Adrenal gland (tissue), 12 donors: Measurements from ENCODE around the gene RNF207. TPM values are rescaled to one million over a fixed set of nuclear protein-coding genes. Genes with fewer than 3 reads are reported as not detected.

ENCODE experiments used
- DNase-seq, 7 donors: peaks; one replicate each; pipeline ENCODE4 v3.0.0-alpha.2; 2019 to 2020
- H3K27ac ChIP-seq, 5 donors: fragments of 200-600 bp; sonication (generic) in 4 of 5; 1 replicate in 3 of 5; 2 replicates in 2 of 5; pipeline versions ENCODE4 v1.5.1 to v1.8.0; 2016 to 2020; ENCODE audit warnings: mild to moderate bottlenecking in 1 of 5
- H3K27me3 ChIP-seq: fragments of 200-600 bp; 2 replicates; pipeline ENCODE4 v1.8.0; 2021
- H3K36me3 ChIP-seq, 2 donors: fragments of 200-600 bp; replicated peaks in 1 of 2; 1 replicate in 1 of 2; 2 replicates in 1 of 2; pipeline versions ENCODE4 v1.5.1 to v1.8.0; 2018 to 2022
- H3K4me1 ChIP-seq, 2 donors: fragments of 200-600 bp; replicated peaks in 1 of 2; 1 replicate in 1 of 2; 2 replicates in 1 of 2; pipeline versions ENCODE4 v1.5.1 to v1.8.0; 2018 to 2021
- H3K4me3 ChIP-seq, 4 donors: fragments of 200-600 bp; sonication (generic) in 3 of 4; one replicate each; pipeline ENCODE4 v1.5.1; 2016 to 2018
- H3K9me3 ChIP-seq, 3 donors: fragments of 200-600 bp; sonication (generic) in 1 of 3; replicated peaks in 1 of 3; 1 replicate in 2 of 3; 2 replicates in 1 of 3; pipeline versions ENCODE4 v1.5.1 to v1.8.0; 2016 to 2021
- CTCF ChIP-seq, 6 experiments: fragments of 450-650 bp in 4 of 6; fragments of 200-600 bp in 2 of 6; sonication (generic) in 1 of 6; IDR thresholded peaks; 1 replicate in 5 of 6; 2 replicates in 1 of 6; pipeline versions ENCODE4 v1.5.1 to v1.8.0; 2016 to 2021; ENCODE audit warnings: antibody characterized with exemption in 6 of 6, mild to moderate bottlenecking in 2 of 6, moderate library complexity in 1 of 6
- POLR2A ChIP-seq, 2 donors: fragments of 450-650 bp; IDR thresholded peaks; one replicate each; pipeline ENCODE4 v1.6.1; 2017; ENCODE audit warnings: antibody characterized with exemption in 2 of 2, mild to moderate bottlenecking in 2 of 2, moderate library complexity in 1 of 2
- WGBS, 4 donors: extraction: QIAGEN DNeasy Blood & Tissue Kit in 2 of 4; methylation state at CpG; one replicate each; pipeline versions ENCODE4 v1.1.5 to v1.1.7; 2013 to 2017; 5-methylcytosine and 5-hydroxymethylcytosine counted together
- intact Hi-C, 2 donors: fragments of 100-400 bp; cut with DNase I; formaldehyde crosslinking; loops; one replicate each; pipeline versions ENCODE4 v1.14.1 to v1.15.0; 2022 to 2023
- polyA plus RNA-seq, 3 donors: library from polyadenylated mRNA; stranded (reverse); fragments of 200-250 nt in 2 of 3; fragments of 350-450 nt in 1 of 3; fragmentation: Illumina TruSeq in 1 of 3; extraction: RNeasy Lipid Tissue Mini Kit (QIAGEN cat#74804) in 1 of 3; gene quantifications; one replicate each; pipeline ENCODE4 v1.2.3, GENCODE V29; 2013 to 2014
- total RNA-seq, 9 donors: library from RNA; depleted of rRNA in 4 of 9; stranded (reverse); fragments of >200 nt in 4 of 9; fragments of 120-200 nt in 1 of 9; fragmentation: NEBNext Ultra II Directional in 1 of 9; extraction: Animal tissue kit (Norgen Biotek cat#: 25700) in 1 of 9; gene quantifications; one replicate each; pipeline versions ENCODE4 v1.1.0 to v1.2.4, GENCODE V29; 2013 to 2023
- donor health status: healthy with polysubstance abuse.
- donor health status: Bipolar disorder and iron deficiency.
- donor health status: DM: yes; HTN: yes; CAD: no.
- donor health status: DM: no; HTN: no; CAD: no.
- donor health status: DM: no; HTN: no; CAD: no.
- donor health status: DM: yes; HTN: yes; CAD: no.

RNF207 gene
- total and polyA plus RNA-seq, 12 donors, result 2.2 to 47.4 (median 11.3) TPM

DNA sequence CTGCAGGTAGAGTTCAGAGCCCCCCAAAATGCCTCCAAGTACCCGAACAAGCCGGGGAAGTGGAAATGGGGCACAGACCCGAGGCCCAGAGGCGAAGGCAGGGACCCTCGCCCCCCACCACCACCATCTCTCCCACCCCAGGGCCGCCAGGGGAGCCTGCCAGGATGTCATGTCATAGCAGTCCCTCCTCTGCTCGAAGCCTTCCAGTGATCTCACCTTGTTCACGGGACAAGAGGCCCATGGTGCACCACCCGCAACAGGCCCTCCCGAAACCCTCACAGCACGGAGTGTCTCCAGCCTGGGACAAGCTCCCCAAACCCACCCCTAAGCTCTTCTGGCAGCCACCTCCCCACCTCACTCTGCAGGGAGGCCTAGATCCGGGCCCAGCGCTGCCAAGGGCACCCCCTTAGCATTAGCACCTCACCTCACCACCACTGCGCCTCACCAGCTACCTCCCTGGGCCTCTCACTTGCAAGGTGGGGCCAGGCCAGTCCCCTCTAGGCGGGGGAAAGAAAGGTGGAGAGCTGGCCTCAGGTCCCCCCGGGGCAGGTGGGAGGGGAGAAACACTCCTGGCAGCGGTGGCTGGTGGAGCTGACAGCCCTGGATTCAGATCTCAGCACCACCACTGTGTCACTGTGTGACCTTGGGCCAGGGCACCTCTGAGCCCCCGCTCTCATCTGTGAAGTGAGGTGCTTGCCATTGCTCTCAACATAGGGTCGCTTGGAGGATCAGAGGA is 39.1 kb upstream of the RNF207 start:
- Histone ChIP-seq H3K27ac (no peak overlapping the region), H3K4me1 (no peaks in the 10 kb centered on the region), H3K27me3 (peaks cover 4% of the 10 kb centered on the region), H3K4me3 (no peak overlapping the region), H3K36me3 (no peaks in the 10 kb centered on the region), H3K9me3 (no peaks in the 10 kb centered on the region)
- WGBS, 4 donors, result 75 to 83% (median 82%) methylated on average over 7 to 19 of the region's 19 CpGs
- TF ChIP-seq POLR2A (IDR thresholded peaks at IDR 0.05) (no peak), CTCF (IDR thresholded peaks at IDR 0.05) (no peak)
- intact Hi-C loops, result no loop called here
- no peak for DNase-seq

DNA sequence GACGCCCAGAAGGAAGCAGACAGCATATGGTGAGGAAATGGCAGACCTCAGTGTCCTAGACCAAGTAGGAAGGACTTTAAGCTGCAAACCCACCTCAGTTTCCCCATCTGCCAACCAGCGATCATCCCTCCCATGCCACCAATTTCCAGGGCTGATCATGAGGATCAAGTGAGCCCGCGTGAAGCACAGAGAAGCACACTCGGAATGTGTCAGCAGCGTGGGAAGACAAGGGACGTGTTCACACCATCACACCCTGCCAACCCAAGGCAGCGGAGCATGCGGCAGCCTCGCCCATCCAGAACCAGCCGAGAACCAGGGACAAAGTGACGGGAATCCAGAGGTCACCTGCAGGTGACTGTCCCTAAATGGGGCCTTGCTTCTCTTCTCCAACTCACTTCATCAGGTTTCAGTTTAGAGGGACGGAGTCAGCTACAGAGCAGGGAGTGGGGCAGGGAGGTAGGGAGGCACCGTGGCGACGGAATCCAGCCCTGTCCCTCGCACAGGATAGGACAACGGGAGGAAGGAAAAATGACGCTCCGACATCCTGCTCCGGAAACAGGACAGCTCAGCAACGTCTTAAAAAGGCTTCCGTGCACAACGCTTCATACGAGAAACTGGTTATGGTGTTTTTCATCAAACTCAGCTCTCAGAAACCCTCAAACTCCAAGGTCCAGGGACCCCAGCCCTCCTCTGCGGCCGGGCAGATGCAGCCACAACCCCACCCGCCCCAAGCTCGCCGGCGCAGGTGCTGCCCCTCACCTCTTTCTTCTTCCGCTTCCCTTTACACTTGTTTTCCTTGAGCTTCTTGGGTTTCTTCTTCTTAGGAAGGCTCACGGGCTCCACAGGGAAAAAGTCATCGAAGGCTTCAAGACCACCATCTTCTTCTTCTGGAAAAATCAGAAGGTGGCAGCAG is 38.3 kb upstream of the RNF207 start:
- Histone ChIP-seq H3K4me3 (no peak overlapping the region), H3K36me3 (no peaks in the 10 kb centered on the region), H3K4me1 (no peaks in the 10 kb centered on the region), H3K27ac (no peak overlapping the region), H3K9me3 (no peaks in the 10 kb centered on the region), H3K27me3 (peaks cover 2% of the 10 kb centered on the region)
- no peak for DNase-seq
- no peak for TF ChIP-seq CTCF (IDR thresholded peaks at IDR 0.05)
- no peak for TF ChIP-seq POLR2A (IDR thresholded peaks at IDR 0.05)
- 73 to 86% (median 77%) methylated on average over 27 to 34 of the region's 34 CpGs for WGBS, 4 donors
- intact Hi-C loops, result no loop called here

DNA sequence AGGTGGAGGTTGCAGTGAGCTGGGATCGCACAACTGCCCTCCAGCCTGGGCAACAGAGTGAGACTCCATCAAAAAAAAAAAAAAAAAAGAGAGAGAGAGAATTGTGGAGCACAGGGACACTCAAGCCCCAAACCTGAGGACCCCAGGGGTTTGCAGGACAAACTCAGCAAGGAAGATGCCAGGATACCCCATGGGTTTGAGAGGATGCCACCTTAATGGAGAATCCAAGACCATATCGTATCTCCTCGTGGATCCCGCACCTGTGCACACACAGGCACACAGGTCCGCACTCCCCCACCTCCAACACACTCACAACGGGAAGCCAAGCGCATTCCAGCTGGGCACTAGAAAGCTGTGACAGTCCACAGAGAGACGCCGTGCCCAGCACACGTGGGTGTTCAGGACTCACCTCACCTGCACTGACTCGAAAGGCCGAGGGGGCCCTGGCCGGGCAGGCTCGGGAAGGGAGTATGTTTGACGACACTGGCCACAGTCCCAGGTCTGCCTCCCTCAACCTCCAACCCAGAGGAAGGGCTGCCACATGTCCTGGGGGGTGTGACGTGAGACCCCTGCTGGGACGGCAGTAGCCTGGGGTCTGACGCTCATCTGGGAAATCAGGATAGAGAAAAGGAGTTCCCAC is 36.9 kb upstream of the RNF207 start:
- intact Hi-C loops, result no loop called here

More for the DNA sequence above, 36.9 kb upstream of the RNF207 start:
- Histone ChIP-seq H3K4me1 (no peaks in the 10 kb centered on the region), H3K27me3 (no peaks in the 10 kb centered on the region), H3K36me3 (no peaks in the 10 kb centered on the region), H3K4me3 (no peak overlapping the region), H3K9me3 (no peaks in the 10 kb centered on the region), H3K27ac (no peak overlapping the region)
- TF ChIP-seq POLR2A (IDR thresholded peaks at IDR 0.05) (no peak), CTCF (IDR thresholded peaks at IDR 0.05) (no peak)
- no peak for DNase-seq
- WGBS, 4 donors, result 66 to 80% (median 76%) methylated on average over 12 to 18 of the region's 18 CpGs
